HCT116 (cell line): ENCODE data around the gene SI.

ENCODE experiments used
- ELF1 ChIP-seq: IDR thresholded peaks from 2 replicates; pipeline ENCODE4 v1.6.1; 2012; ENCODE audit warnings: low read depth, borderline replicate concordance
- EZH2phosphoT487 ChIP-seq: fragments of 200-600 bp; IDR thresholded peaks from 2 replicates; pipeline ENCODE4 v1.6.1; 2018; ENCODE audit warnings: antibody characterized with exemption, borderline replicate concordance
- POLR2A ChIP-seq: IDR thresholded peaks from 2 replicates; pipeline ENCODE4 v1.7.0; 2011; ENCODE audit warnings: borderline replicate concordance; ENCODE audit not compliant: insufficient read depth, insufficient read length; ENCODE audit errors: extremely low read depth
- RAD21 ChIP-seq: IDR thresholded peaks from 2 replicates; pipeline ENCODE4 v1.6.1; 2012; ENCODE audit warnings: low read depth, mild to moderate bottlenecking
- TCF7L2 ChIP-seq: IDR thresholded peaks from 2 replicates; pipeline ENCODE4 v1.7.0; 2011; ENCODE audit warnings: borderline replicate concordance, inconsistent platforms; ENCODE audit not compliant: insufficient read depth, insufficient read length; ENCODE audit errors: extremely low read depth
- YY1 ChIP-seq: IDR thresholded peaks from 2 replicates; pipeline ENCODE4 v1.6.1; 2011; ENCODE audit warnings: low read length, low read depth, moderate library complexity, mild to moderate bottlenecking; ENCODE audit not compliant: insufficient replicate concordance; ENCODE audit errors: extremely low read depth

DNA sequence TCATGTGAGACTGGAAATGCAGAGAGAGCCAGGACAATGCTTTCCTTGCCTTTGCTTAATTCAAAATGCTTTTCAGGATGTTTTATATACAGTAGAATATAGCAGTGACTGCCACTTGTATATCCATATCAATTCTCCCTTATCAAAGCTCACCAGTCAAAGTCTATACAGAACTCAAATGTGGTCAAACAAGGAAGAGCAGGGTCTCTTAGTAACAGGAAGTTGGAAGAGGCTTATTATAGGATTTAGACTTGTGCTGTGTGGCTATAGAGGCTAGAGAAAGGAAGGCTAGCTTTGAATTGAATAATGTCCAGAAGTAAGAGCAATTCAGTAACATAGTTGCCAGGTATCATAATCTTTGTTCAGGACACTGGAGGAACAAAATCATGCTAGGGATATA is 4.4 kb upstream of the SI start:
- TF ChIP-seq POLR2A = no peak
- no peak for TF ChIP-seq RAD21
- TF ChIP-seq TCF7L2 = no peak
- no peak for TF ChIP-seq EZH2phosphoT487
- no peak for TF ChIP-seq ELF1
- TF ChIP-seq YY1 = no peak
